Amniotic epithelial cell (primary cell): ENCODE data around the gene TOB1.

Source experiments
- DNase-seq: peaks from one replicate; pipeline ENCODE4 v3.0.0-alpha.2; 2010; ENCODE audit warnings: low read depth

The TOB1 gene

DNA sequence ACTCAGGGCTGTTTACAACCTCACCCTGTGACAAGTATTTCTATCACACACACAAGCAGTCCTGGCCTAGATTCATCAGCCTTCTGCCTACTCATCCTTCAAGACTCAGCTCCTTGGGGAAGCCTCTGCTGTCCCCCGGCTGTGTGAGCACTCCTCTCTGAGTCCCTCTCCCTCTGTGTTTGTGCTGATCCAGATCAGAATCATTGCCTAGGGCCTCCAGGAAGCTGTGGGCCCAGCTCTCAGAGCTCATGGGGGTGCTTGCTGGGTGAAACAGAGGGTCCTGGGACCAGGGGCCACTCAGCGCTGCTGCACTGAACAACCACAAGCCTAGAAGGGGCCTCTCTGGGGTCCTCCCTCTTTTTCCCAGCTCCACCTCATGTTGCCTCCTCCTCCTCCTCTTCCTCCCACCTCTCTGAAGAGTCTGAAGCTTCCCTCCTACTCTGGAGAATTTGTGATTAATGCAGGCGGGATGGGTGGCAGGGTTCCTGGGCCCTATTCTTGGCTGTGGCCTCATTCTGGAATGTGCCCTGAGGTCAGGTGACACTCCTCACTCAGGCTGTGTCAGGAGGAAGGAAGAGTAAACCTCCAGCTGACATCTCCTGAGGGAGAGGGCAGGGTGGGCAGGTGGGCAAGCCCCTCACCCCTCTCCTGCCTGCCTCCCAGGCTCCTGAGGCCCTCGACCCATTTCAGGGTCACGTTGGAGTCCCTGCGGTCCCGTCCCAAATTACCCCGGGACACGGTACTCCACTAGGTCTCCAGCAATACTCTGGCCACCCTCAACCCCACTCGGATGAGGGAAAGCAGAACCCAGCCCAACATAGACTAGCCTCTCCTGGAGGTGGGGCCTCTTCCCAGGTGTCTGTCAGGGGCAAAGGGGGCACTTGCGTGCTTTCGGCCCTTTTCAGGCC lies 20.7 kb downstream of the TOB1 start:
- DNase-seq = peak; percentile 65

GRCh38 chr17:50844117-50844700 lies 21.9 kb downstream of the TOB1 start:
- no peak for DNase-seq

DNA sequence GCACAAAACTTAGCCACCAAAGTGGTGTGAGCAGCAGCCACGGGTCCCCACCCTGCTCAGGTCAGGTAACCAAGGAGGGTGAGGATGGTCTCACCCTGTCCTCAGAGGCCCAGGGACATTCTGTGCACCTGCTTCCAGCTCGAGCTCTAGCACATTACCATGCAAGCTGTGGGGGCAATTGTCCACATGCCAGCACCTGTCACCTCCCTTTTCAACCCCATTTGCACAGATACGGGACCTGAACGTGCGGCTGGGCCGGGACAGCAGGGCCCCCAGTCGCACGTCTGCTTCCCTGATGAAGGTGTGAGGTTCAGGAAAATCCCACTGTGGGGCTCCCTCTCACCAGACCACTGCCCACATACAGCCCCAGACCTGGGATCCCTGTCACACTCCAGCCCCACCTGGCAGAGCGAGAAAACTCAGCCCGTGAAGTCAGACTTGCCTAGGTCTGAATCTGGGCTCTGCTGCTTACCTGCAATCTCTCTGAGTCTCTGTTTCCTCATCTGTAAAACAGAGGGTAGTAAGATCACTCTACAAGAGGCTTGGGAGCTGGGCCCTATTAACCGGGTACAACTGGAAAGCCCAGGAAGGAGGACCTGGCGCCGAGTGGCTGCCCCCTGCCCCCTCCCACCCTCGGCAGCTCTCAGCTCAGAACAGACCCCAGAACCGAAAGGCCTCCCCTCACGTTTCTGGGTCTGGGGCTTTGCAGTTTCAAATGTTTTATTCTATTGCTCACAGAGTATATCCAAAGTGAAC lies 22.8 kb downstream of the TOB1 start:
- no peak for DNase-seq

DNA sequence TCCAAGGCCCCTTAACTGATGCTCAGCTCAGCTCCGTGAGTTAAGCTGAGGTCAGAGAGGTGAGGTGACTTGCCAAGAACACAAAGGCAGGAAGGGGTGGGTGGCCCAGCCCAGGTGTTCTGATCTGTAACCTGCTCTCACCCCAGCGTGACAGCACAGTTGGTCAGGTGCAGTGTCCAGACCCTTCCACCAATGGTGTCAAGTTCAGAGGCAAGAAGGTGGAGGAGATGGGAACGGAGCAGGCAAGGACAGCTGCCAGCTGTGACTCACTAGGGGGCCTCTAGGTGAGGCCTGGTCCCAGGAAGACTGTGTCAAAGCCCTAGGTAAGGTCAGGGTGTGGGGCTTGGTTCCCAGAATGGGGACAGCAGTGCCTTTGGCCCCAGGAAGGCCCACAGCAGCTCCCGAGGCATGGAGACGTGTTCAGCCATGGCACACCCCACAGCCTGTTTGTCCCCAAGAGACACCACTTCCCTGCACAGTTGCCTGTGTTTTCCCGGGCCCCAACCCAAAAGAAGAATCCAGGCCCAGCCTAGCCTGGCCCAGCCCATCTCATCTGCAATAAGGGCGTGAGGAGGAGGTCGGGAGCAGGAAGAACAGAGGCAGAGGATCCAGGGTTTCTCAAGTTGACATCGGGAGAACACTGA lies 23.5 kb downstream of the TOB1 start:
- DNase-seq = no peak

DNA sequence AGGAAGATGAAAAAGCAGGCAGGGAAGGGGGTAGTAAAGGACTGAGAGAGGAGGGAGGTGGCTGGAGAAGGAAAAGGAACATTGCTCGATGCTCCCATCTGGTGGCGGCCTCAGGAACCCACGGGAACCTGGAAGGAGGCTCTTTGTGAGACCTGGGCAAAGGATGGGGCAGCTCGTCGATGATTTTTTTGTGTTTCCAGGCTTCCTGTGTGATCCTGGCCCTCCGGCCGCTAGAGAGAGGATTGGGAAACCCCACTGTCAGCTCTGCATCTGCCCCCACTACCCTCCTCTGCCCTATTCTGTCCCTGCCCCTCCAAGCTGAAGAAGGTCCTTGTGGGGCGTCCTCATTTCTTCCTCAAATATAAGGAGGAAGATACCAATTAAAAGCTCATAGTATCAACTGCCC lies 24.2 kb downstream of the TOB1 start:
- peak; percentile 45 for DNase-seq

GRCh38 chr17:50841277-50841948 lies 24.7 kb downstream of the TOB1 start:
- no peak for DNase-seq

DNA sequence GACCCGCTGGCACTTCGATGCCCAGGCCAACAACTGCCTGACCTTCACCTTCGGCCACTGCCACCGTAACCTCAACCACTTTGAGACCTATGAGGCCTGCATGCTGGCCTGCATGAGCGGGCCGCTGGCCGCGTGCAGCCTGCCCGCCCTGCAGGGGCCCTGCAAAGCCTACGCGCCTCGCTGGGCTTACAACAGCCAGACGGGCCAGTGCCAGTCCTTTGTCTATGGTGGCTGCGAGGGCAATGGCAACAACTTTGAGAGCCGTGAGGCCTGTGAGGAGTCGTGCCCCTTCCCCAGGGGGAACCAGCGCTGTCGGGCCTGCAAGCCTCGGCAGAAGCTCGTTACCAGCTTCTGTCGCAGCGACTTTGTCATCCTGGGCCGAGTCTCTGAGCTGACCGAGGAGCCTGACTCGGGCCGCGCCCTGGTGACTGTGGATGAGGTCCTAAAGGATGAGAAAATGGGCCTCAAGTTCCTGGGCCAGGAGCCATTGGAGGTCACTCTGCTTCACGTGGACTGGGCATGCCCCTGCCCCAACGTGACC lies 25.8 kb downstream of the TOB1 start:
- no peak for DNase-seq

- DNase-seq = no peak
Observed at GRCh38 chr17:50839591-50840310, 26.4 kb downstream of the TOB1 start.

DNA sequence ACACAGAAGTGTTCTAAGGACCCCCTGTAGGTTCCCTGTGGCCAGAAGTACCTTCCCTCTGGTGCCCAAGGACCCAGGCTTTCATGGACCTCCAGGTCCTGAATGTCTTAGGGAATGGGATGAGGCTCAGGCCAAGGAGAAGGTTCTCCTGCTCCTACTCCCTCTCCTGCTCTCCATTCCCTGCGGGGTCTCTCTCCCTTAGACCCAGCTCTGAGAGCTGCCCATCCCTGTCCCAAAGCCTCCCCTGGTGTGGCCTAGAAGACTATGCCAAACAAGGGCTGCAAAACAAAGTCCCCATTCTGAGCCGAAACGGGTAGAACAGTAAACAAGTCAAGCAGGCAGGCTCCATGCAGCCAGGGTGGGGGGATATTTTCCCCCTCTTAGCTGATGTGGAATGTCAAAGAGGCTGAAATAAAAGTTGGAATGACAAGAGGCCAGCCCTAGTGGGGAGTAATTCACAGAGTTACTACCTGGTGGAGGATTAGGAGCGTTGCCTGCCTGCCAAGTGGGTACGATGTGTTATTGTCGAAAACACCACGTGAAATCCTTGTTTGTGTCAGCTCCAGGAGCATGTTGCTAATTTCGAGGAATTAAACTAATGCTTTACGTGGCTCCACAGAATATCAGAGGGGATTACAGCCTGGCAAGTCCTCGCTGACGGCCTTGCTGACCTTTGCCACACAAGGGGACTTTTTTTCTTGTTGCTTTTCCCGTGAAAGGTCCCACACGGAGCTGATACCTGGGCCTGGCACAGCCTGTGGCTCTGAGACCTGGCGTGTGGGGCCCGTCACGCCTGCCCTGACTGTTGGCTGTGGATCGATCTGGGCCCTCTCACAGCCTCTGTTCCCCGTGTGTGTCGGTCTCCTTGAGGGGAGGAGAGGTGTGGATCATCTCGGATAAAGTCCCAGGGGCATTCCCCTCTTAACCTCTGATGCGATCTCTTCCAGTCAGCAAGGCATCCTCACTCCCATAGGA lies 27.9 kb downstream of the TOB1 start:
- no peak for DNase-seq

DNA sequence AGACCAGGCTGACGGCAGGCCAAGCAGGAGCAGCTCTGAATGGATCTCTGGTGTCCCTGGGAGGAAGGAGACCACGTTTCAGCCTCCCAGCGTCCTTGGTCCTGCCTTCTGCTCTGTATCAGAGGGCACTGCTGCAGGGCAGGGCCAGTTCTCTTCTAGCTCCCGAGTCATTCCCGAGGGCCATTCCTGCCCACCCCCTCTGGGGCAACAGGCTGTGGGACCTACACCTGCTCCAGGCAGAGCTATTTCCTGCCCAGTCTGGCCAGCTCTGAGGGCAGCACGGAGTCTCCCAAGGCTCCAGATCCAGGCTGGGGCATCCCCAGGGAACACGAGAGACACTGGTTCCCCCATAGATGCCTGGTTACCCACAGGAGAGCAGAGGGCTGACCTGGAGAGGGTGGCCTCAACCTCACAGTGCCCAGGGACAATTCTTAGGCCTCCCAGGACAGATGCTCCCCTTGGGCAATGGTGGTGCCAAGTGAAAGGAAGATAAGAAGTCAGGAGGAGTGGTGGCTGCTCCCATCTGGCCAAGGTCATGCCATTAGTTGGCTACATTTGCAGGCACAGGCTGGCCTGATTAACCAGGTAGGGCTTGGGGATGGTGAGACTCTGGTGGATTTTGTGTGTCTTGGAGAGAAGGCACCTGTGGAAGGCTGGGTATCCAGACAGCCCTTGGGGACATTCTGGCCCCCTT lies 28.7 kb downstream of the TOB1 start:
- DNase-seq = no peak

DNA sequence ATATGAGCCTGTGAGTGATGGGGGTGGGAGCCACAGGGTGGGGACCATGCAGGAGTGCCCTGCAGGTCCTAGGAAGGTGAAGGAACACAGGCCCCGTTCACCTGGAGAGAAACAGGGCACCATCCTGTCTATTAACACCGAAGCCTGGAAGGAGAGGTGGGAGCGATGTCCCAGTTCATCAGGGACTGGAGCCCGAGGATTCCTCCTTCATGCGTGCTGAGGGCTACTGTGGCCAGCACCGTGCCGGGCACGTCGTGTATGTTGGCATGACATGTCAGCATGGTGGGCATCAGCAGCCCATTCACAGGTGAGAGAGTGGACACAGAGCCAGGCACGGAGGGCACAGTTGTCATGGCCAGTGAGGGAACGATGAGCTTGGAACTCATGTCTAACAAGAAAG lies 29.3 kb downstream of the TOB1 start:
- no peak for DNase-seq

DNA sequence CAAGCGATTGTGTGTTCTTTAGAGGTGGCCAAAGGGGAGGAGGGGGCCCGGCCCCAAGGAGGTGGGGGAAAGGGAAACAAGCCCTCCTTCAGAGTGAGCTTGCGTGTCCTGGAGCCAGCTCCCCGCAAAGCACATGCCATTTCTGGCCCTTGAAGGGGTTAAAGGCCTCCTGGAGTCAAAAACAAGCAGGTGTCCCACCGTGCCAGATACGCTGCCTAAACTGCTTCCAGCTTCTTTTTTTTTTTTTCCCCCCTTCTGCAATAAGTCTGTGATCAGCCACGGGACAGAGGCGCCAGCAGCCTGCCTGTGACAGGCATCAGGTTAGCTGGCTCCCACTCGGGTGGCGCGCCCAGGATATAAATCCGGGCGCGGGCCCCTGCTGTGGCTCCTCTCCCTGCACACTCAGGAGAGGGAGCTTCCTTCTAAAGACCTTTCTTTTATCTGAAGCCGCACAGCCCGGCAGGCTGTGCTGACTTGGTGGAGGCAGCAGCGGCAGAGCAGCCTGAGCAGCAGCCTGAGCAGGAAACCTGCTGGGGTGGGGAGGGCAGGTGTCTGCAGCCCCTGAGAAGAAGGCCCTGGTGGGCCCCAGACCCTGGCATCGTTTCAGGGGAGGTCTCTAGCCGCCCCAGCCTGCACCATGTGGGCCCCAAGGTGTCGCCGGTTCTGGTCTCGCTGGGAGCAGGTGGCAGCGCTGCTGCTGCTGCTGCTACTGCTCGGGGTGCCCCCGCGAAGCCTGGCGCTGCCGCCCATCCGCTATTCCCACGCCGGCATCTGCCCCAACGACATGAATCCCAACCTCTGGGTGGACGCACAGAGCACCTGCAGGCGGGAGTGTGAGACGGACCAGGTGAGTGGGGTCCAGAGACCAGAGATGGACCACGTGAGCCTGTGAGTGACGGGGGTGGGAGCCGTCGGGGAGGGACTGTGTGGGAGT lies 30.6 kb downstream of the TOB1 start, which contains the start of gene WFIKKN2:
TSS of gene WFIKKN2 (plus strand) at position 286 of the 934 bp plus-strand sequence. CDS start at position 638, 352 bp downstream.
- no peak for DNase-seq

DNA sequence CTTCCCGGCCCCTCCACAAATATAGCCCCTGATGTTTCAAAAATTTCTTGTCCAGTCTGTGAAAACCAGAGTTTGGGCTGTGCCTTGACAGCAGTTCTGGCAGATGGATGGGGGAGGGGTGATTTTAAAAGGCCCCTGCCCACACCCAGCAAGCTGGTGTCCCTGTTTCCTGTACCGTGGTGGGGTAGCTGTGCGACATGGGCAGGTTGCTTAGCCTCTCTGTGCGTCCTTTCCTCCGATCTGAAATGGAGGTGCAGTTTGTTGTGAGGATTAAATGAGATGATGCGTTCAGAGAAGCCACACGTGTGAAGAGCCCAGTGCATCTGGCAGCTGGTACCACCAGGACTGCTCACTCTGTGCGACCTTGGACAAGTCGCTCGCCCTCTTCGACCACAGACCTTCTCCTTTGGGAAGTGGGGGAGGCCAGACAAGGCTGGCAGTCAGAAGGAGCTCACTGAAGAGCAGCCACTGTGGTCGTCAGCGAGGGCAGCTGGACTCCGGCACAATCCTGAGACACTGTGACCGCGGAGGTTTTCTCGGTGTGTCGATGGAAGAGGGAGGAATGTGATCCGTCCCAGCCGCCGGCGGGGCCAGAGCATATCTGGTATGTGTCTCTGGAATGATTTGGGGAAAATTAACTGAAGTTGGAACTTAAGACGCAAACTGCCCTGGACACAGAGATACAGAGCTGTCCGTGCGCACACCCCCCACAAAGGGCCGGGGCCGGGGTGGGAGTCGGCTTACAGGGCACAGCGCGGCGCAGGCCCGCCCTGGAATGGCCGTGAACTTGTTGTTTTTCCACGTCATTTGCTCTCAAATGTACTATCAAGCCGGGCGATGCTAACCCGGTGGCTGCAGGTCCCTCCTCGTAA lies 31.5 kb downstream of the TOB1 start:
- peak; percentile 43 for DNase-seq

DNA sequence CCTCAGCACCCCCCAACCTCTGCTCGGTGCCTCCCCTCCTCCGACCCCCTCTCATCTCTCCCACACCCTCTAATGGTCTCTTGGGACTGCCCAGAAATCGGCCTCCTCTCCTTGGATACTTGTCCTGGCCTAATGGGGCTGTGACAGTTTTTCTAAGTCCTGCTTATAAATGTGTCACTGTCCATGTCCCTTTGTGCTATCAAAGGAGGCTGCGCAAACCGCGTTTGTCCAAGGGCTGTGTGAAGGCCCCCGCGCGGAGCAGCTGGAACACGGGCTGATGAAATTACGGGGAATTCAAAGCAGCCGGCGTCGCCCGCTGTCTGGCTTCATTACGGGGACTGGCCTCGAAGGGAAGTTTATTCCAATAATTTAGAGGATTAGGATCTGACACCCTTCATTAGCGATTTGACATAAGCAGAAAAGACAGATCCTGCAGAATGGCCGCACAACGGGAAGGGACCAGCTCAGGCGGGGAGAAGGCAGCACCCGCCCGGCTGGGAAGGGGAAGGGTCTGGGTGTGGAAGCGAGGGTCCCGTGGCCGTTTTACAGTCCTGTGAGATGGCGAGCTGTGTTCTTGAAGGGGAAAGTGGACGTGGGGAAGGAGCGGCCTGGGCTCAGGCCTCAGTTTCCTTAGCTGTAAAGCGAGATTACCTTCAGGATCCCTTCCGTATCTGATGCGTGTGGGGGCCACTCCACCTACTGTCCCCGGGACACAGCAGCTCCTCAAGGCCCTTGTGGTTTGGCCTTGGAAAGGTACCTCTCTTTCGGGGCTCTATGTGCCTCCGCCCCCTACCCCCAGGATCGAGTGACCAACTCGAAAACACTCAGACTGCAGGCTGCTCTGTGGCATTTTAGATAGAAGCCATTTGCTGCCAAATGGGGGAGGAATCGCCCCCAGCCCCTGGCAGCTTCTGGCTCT lies 32.4 kb downstream of the TOB1 start:
- no peak for DNase-seq

DNA sequence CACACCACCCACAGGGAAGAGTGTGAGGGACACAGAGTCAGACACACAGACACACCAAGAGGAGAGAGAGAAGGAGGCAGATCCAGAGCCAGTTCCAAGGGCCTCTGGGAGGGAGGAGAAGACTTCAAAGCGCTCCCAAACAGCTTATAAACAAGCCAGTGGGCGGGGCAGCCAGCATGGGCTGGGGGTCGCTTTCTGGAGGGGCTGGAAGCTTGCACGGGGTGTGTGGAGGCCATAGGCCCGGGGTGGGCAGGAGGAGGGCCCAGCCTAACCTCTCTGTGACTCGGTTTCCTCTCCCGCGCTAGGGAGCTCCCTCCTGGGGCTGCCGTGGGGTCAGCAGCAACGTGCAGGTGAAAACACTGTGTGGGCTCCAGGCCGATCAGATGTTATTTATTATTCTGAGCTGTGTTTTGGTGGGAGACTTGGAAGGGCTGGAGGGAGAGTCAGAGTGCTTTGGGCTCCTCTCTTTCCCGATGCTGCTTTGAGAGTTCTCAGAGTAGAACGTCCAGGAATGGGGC lies 33.2 kb downstream of the TOB1 start:
- no peak for DNase-seq
